ENCODE results near the gene OR10G2. TPM values are rescaled to one million over a fixed set of nuclear protein-coding genes. Genes with fewer than 3 reads are reported as not detected.
"Not testable (repeated sequence)": the region's sequence is repeated elsewhere in the genome, so short reads cannot be mapped to it uniquely, and the experiment has no call there.

OR10G2 gene
- total RNA-seq, 1 donor from 2014 or later = not detected

DNA sequence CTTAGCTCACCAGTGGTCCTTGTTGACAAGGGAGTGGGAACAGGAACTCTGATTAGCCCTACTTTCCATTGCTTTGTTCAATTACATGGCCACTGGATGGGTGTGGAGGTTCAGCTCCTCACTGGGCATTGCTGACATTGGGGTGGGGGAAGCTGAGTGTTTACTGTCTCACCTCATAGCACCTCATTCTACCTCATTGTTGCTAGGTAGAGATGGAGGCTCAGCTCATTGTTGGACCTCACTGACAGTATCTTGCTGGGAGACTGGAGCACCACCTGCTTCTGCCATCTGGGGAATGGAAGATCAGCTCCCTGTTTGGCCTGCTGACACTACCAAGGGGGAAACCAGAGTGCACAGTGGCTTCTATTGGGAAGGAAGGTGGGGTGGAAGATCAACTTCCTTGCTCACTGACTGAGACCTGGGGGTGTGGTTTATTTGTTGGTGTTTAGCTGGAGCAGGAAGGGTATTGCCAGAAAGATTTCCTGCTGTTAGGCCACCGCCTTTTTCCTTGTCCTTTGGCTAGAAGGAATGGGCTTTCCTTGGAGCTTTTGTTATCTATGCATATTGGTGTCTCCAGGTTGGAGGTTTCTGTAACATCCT lies 17.6 kb upstream of the OR10G2 start:
- TF ChIP-seq, protein P1, sequence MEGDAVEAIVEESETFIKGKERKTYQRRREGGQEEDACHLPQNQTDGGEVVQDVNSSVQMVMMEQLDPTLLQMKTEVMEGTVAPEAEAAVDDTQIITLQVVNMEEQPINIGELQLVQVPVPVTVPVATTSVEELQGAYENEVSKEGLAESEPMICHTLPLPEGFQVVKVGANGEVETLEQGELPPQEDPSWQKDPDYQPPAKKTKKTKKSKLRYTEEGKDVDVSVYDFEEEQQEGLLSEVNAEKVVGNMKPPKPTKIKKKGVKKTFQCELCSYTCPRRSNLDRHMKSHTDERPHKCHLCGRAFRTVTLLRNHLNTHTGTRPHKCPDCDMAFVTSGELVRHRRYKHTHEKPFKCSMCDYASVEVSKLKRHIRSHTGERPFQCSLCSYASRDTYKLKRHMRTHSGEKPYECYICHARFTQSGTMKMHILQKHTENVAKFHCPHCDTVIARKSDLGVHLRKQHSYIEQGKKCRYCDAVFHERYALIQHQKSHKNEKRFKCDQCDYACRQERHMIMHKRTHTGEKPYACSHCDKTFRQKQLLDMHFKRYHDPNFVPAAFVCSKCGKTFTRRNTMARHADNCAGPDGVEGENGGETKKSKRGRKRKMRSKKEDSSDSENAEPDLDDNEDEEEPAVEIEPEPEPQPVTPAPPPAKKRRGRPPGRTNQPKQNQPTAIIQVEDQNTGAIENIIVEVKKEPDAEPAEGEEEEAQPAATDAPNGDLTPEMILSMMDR (IDR thresholded peaks at IDR 0.05) = no peak
- no peaks in the 10 kb centered on the region for H3K9me3 ChIP-seq
- no peak overlapping the region for H3K4me3 ChIP-seq
- no peak for ATAC-seq
- H3K27ac ChIP-seq = no peak overlapping the region
- H3K27me3 ChIP-seq = no peaks in the 10 kb centered on the region
- intact Hi-C loops (cut with DNase I) = no loop called here
- H3K4me1 ChIP-seq = no peaks in the 10 kb centered on the region
- no peak for DNase-seq
- H3K36me3 ChIP-seq = no peaks in the 10 kb centered on the region

DNA sequence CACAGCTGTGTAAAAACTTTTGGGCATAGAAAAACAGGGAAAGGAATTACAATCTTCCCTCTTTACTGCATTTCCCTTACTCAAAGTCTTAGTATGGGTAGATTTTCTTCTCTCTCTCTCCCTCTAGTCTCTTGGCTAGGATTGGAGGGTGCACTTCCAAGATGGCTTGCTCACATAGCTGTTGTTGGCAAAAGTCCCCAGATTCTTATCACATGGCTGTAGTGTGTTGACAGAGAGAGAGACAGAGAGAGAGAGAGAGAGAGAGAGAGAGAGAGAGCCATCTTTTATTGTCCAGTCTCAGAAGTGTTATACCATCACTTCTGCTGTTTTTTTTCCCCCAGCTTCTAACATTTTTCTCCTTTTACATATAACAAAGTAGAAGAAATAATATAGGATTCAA lies 12.6 kb upstream of the OR10G2 start:
- H3K4me1 ChIP-seq = no peaks in the 10 kb centered on the region

DNA sequence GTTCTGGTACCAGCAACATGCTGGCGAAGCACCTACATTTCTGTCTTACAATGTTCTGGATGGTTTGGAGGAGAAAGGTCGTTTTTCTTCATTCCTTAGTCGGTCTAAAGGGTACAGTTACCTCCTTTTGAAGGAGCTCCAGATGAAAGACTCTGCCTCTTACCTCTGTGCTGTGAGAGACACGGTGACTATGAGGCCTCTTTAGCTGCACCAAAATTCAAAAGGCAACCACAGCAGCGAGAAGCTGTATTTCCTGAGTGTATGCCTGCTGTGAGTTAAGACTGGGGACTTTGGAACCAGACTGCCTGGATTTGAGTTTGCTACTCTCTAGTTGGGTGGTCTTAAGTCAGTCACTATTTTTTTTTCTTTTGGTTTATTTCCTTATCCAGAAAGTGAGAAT lies 8.7 kb upstream of the OR10G2 start:
- no peak for ATAC-seq
- Histone ChIP-seq H3K9me3 (no peaks in the 10 kb centered on the region), H3K4me1 (no peaks in the 10 kb centered on the region), H3K36me3 (no peaks in the 10 kb centered on the region), H3K27me3 (no peaks in the 10 kb centered on the region), H3K27ac (no peak overlapping the region), H3K4me3 (no peak overlapping the region)
- intact Hi-C loops (cut with DNase I) = no loop called here
- TF ChIP-seq, protein P1 (IDR thresholded peaks at IDR 0.05) = no peak
- no peak for DNase-seq

More for the DNA sequence above, 12.6 kb upstream of the OR10G2 start:
- Histone ChIP-seq H3K4me3 (no peak overlapping the region), H3K27ac (no peak overlapping the region), H3K9me3 (no peaks in the 10 kb centered on the region), H3K27me3 (no peaks in the 10 kb centered on the region), H3K36me3 (no peaks in the 10 kb centered on the region)
- TF ChIP-seq, protein P1 (IDR thresholded peaks at IDR 0.05) = no peak
- intact Hi-C loops (cut with DNase I) = no loop called here
- ATAC-seq (no peak), DNase-seq (no peak)

DNA sequence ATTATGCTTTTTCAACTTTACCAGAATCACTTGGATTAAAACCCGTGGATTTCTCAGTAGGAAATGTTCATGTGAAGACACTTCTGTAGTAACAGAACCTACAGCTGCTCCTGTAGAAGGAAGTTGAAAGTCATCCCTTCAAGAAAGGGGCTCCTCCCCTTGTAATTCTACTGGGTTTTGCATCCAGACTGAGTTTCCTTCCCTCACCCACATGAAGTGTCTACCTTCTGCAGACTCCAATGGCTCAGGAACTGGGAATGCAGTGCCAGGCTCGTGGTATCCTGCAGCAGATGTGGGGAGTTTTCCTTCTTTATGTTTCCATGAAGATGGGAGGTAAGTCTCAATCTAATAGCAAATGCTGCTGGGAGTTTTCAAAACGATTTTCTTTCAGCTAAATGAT lies 7.9 kb upstream of the OR10G2 start:
- Histone ChIP-seq H3K27ac (no peak overlapping the region), H3K9me3 (no peaks in the 10 kb centered on the region), H3K36me3 (no peaks in the 10 kb centered on the region), H3K27me3 (no peaks in the 10 kb centered on the region), H3K4me1 (no peaks in the 10 kb centered on the region), H3K4me3 (no peak overlapping the region)
- intact Hi-C loops (cut with DNase I) = no loop called here
- DNase-seq (no peak), ATAC-seq (no peak)
- TF ChIP-seq, protein P1 (IDR thresholded peaks at IDR 0.05) = no peak

DNA sequence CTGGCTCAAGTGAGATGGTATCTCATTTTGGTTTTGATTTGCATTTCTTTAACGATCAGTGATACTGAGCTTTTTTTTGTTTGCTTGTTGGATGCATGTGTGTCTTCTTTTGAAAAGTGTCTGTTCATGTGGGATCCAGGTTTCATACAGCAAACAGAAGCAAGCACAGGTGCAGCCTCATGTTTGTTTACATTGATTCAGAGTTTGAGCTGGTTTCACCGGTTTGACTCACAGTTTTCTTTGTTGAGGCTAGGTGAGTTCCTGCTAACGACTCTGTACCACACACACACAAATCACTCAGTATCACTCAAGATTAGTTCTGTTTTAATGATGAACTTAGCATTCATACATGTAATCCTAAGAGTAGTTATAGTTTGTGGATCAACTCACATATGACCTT lies 3.7 kb downstream of the OR10G2 start:
- Histone ChIP-seq H3K27ac (no peak overlapping the region), H3K27me3 (no peaks in the 10 kb centered on the region), H3K9me3 (no peaks in the 10 kb centered on the region), H3K36me3 (no peaks in the 10 kb centered on the region), H3K4me1 (no peaks in the 10 kb centered on the region), H3K4me3 (no peak overlapping the region)
- TF ChIP-seq, protein P1 (IDR thresholded peaks at IDR 0.05) = no peak
- intact Hi-C loops (cut with DNase I) = no loop called here
- no peak for DNase-seq
- no peak for ATAC-seq

DNA sequence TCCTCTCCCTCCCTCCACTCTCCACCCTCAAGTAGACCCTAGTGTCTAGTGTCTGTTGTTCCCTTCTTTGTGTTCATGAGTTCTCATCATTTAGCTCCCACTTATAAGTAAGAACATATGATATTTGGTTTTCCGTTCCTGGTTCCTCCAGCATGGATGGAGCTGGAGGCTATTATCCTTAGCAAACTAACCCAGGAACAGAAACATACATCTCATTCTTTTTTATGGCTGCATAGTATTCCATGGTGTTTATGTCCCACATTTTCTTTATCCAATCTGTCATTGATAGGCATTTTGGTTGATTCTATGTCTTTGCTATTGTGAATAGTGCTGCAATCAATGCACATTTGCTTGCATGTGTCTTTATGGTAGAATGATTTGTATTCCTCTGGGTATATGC lies 4.2 kb downstream of the OR10G2 start:
- H3K4me3 ChIP-seq; H3K4me1 ChIP-seq; H3K27me3 ChIP-seq; intact Hi-C loops (cut with DNase I); H3K36me3 ChIP-seq; DNase-seq; H3K9me3 ChIP-seq; H3K27ac ChIP-seq; ATAC-seq: not testable (repeated sequence)

All from upper lobe of right lung (tissue), 1 donor.